Endometrial microvascular endothelial cells (primary cell): ENCODE measurements around the gene FAM78A. TPM values are rescaled to one million over a fixed set of nuclear protein-coding genes. Genes with fewer than 3 reads are reported as not detected.
"Not testable (repeated sequence)": the region's sequence is repeated elsewhere in the genome, so short reads cannot be mapped to it uniquely, and the experiment has no call there.

ENCODE experiments used
- in situ Hi-C: cut with HindIII; loops from 2 replicates; pipeline ENCODE4 v1.10.0; 2017; ENCODE audit warnings: low sequenced_read_pairs, low pct_unique_long_range_greater_than_20kb; ENCODE audit errors: inconsistent ontology term
- total RNA-seq: library from RNA; depleted of rRNA; stranded (reverse); fragments of >200 nt; gene quantifications from one replicate; pipeline ENCODE4 v1.2.3, GENCODE V29; 2015; ENCODE audit errors: inconsistent ontology term

The FAM78A gene
- total RNA-seq, 1 donor from 2014 or later = 5.9 TPM

GRCh38 chr9:131272212-131272611 is 4.1 kb downstream of the FAM78A start:
- in situ Hi-C loops = no loop called here

GRCh38 chr9:131271506-131271931 is 4.8 kb downstream of the FAM78A start:
- in situ Hi-C loops = no loop called here

GRCh38 chr9:131271016-131271273 is 5.4 kb downstream of the FAM78A start:
- in situ Hi-C loops = not testable (repeated sequence)

GRCh38 chr9:131270171-131271015 is 5.9 kb downstream of the FAM78A start:
- in situ Hi-C loops = no loop called here

GRCh38 chr9:131266266-131267229 is 9.8 kb downstream of the FAM78A start:
- in situ Hi-C loops = no loop called here

- in situ Hi-C loops = no loop called here
Observed at GRCh38 chr9:131264231-131264630, 12.1 kb downstream of the FAM78A start.

- in situ Hi-C loops = no loop called here
Observed at GRCh38 chr9:131263701-131264100, 12.6 kb downstream of the FAM78A start.

GRCh38 chr9:131263033-131263343 is 13.3 kb downstream of the FAM78A start:
- in situ Hi-C loops = not testable (repeated sequence)

- in situ Hi-C loops = no loop called here
Observed at GRCh38 chr9:131262327-131263032, 13.8 kb downstream of the FAM78A start.

GRCh38 chr9:131260751-131261452 is 15.4 kb downstream of the FAM78A start:
- in situ Hi-C loops = no loop called here

GRCh38 chr9:131259916-131260597 is 16.3 kb downstream of the FAM78A start:
- in situ Hi-C loops = no loop called here

GRCh38 chr9:131259432-131259898 is 16.8 kb downstream of the FAM78A start:
- in situ Hi-C loops = no loop called here

- in situ Hi-C loops = no loop called here
Observed at GRCh38 chr9:131258698-131259431, 17.4 kb downstream of the FAM78A start.

GRCh38 chr9:131258186-131258585 is 18.1 kb downstream of the FAM78A start:
- in situ Hi-C loops = no loop called here

GRCh38 chr9:131257266-131258025 is 18.9 kb downstream of the FAM78A start:
- in situ Hi-C loops = no loop called here

GRCh38 chr9:131255676-131256197 is 20.6 kb downstream of the FAM78A start:
- in situ Hi-C loops = no loop called here

GRCh38 chr9:131254626-131255025 is 21.7 kb downstream of the FAM78A start:
- in situ Hi-C loops = no loop called here
